NB4 (cell line): ENCODE results near the gene HYDIN.

Source experiments
- MAX ChIP-seq: IDR thresholded peaks from 2 replicates; pipeline ENCODE4 v1.6.1; 2011; ENCODE audit warnings: low read depth, low read length
- POLR2A ChIP-seq: IDR thresholded peaks from 2 replicates; pipeline ENCODE4 v1.6.1; 2011; ENCODE audit warnings: mild to moderate bottlenecking; ENCODE audit not compliant: insufficient read length; ENCODE audit errors: extremely low read depth
- TF ChIP-seq, protein P1 (sequence below): IDR thresholded peaks from one replicate; pipeline ENCODE4 v1.5.1; 2012; ENCODE audit warnings: low read depth, low read length

DNA sequence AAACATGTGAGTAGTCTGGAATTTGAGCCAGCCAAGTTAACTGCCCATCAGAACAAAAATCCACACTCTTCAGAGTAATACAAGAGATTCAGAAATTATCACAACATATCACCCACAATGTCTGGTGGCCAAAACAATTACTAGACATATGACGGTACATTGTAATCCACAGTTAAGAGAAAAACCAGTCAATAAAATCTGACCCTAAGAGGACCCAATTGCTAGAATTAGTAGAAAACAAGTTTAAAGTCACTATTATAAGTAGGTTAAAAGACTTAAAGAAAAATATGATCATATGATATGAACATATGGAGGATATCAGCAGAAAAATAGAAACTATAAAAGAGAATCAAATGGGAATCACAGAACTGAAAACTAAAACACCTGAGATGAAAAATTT is 42.9 kb upstream of the HYDIN start:
- TF ChIP-seq POLR2A (no peak), MAX (no peak)
- TF ChIP-seq, protein P1, sequence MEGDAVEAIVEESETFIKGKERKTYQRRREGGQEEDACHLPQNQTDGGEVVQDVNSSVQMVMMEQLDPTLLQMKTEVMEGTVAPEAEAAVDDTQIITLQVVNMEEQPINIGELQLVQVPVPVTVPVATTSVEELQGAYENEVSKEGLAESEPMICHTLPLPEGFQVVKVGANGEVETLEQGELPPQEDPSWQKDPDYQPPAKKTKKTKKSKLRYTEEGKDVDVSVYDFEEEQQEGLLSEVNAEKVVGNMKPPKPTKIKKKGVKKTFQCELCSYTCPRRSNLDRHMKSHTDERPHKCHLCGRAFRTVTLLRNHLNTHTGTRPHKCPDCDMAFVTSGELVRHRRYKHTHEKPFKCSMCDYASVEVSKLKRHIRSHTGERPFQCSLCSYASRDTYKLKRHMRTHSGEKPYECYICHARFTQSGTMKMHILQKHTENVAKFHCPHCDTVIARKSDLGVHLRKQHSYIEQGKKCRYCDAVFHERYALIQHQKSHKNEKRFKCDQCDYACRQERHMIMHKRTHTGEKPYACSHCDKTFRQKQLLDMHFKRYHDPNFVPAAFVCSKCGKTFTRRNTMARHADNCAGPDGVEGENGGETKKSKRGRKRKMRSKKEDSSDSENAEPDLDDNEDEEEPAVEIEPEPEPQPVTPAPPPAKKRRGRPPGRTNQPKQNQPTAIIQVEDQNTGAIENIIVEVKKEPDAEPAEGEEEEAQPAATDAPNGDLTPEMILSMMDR: no peak
